ENCODE results near the gene PTGDR2. TPM values are rescaled to one million over a fixed set of nuclear protein-coding genes. Genes with fewer than 3 reads are reported as not detected.

The PTGDR2 gene
- total RNA-seq, 2 experiments from 2014 or later, result 0.23 to 0.38 TPM

GRCh38 chr11:60842668-60843600, 12.8 kb downstream of the PTGDR2 start:
- Mint-ChIP-seq H3K27ac (peak overlapping the region; percentile 94), H3K27me3 (no peaks in the 10 kb centered on the region), H3K4me1 (ENCODE audit: low read depth) (peaks cover 36% of the 10 kb centered on the region), H3K36me3 (ENCODE audit: low read depth) (peaks cover 38% of the 10 kb centered on the region), H3K4me3 (peak overlapping the region; percentile 75), H3K9me3 (no peaks in the 10 kb centered on the region)
- ATAC-seq, result no peak
- CTCF ChIA-PET, result interaction anchor here (2.7 to 5.2 kb wide), 3 partner anchors 12 to 57 kb away, joined by 14 to 51 read pairs (median 18); no protein-coding TSS in a partner anchor
- intact Hi-C loops (cut with micrococcal nuclease), result no loop called here
- peak; percentile 19 for DNase-seq
- TF ChIP-seq, protein P1, sequence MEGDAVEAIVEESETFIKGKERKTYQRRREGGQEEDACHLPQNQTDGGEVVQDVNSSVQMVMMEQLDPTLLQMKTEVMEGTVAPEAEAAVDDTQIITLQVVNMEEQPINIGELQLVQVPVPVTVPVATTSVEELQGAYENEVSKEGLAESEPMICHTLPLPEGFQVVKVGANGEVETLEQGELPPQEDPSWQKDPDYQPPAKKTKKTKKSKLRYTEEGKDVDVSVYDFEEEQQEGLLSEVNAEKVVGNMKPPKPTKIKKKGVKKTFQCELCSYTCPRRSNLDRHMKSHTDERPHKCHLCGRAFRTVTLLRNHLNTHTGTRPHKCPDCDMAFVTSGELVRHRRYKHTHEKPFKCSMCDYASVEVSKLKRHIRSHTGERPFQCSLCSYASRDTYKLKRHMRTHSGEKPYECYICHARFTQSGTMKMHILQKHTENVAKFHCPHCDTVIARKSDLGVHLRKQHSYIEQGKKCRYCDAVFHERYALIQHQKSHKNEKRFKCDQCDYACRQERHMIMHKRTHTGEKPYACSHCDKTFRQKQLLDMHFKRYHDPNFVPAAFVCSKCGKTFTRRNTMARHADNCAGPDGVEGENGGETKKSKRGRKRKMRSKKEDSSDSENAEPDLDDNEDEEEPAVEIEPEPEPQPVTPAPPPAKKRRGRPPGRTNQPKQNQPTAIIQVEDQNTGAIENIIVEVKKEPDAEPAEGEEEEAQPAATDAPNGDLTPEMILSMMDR (IDR thresholded peaks at IDR 0.05), result no peak
- POLR2A ChIA-PET, result interaction anchor here (0.6 to 3.5 kb wide), 6 partner anchors 8 to 550 kb away, joined by 3 to 23 read pairs (median 4); partner anchors contain the start of gene TMEM109

- CTCF ChIA-PET, result interaction anchor here (1.6 to 5.2 kb wide), 4 partner anchors 11 to 58 kb away, joined by 8 to 51 read pairs (median 16); no protein-coding TSS in a partner anchor
- TF ChIP-seq, protein P1 (IDR thresholded peaks at IDR 0.05), result no peak
- POLR2A ChIA-PET, result interaction anchor here (0.6 to 3.5 kb wide), 4 partner anchors 9 to 551 kb away, joined by 3 to 23 read pairs (median 4); no protein-coding TSS in a partner anchor
- peaks cover 31% of the 10 kb centered on the region for H3K36me3 Mint-ChIP-seq (ENCODE audit: low read depth)
- intact Hi-C loops (cut with micrococcal nuclease), result no loop called here
- peak; percentile 98 for ATAC-seq
- peak within 1 kb of the TSS; percentile 94 for H3K27ac Mint-ChIP-seq
- peak; percentile 96 for DNase-seq
- H3K4me1 Mint-ChIP-seq (ENCODE audit: low read depth), result peaks cover 38% of the 10 kb centered on the region
- H3K27me3 Mint-ChIP-seq, result no peaks in the 10 kb centered on the region
- H3K9me3 Mint-ChIP-seq, result no peaks in the 10 kb centered on the region
- H3K4me3 Mint-ChIP-seq, result peak within 1 kb of the TSS; percentile 75
These were observed 13.7 kb downstream of the PTGDR2 start, which contains the start of gene CCDC86 for GRCh38 chr11:60841797-60842667. Gene CCDC86, plus strand, starts transcription at chr11:60842113. Its CDS starts 12 bp downstream, at chr11:60842125.

GRCh38 chr11:60840470-60841430, 15.0 kb downstream of the PTGDR2 start:
- TF ChIP-seq, protein P1 (IDR thresholded peaks at IDR 0.05), result no peak
- H3K27ac Mint-ChIP-seq, result peak overlapping the region; percentile 94
- CTCF ChIA-PET, result interaction anchor here (0.8 to 5.2 kb wide), 4 partner anchors 9 to 59 kb away, joined by 3 to 51 read pairs (median 13); no protein-coding TSS in a partner anchor
- H3K36me3 Mint-ChIP-seq (ENCODE audit: low read depth), result peaks cover 28% of the 10 kb centered on the region
- ATAC-seq (no peak), DNase-seq (no peak)
- H3K9me3 Mint-ChIP-seq, result no peaks in the 10 kb centered on the region
- POLR2A ChIA-PET, result interaction anchor here (0.9 to 3.5 kb wide), 4 partner anchors 51 to 280 kb away, joined by 3 to 23 read pairs (median 6); partner anchors contain the start of gene PRPF19
- no peaks in the 10 kb centered on the region for H3K27me3 Mint-ChIP-seq
- intact Hi-C loops (cut with micrococcal nuclease), result no loop called here
- peaks cover 34% of the 10 kb centered on the region for H3K4me1 Mint-ChIP-seq (ENCODE audit: low read depth)
- peak overlapping the region; percentile 75 for H3K4me3 Mint-ChIP-seq

- H3K4me1 Mint-ChIP-seq (ENCODE audit: low read depth), result peaks cover 14% of the 10 kb centered on the region
- ChIA-PET POLR2A (interaction anchor here (1.1 kb wide), 1 partner anchor 10 kb away, joined by 4 read pairs; no protein-coding TSS in a partner anchor), CTCF (interaction anchor here (1.0 to 1.9 kb wide), 3 partner anchors 50 to 67 kb away, joined by 3 to 13 read pairs (median 4); no protein-coding TSS in a partner anchor)
- TF ChIP-seq, protein P1 (IDR thresholded peaks at IDR 0.05), result no peak
- intact Hi-C loops (cut with micrococcal nuclease), result no loop called here
- DNase-seq (no peak), ATAC-seq (no peak)
- no peak overlapping the region for H3K27ac Mint-ChIP-seq
- peaks cover 5% of the 10 kb centered on the region for H3K36me3 Mint-ChIP-seq (ENCODE audit: low read depth)
- no peaks in the 10 kb centered on the region for H3K9me3 Mint-ChIP-seq
- H3K4me3 Mint-ChIP-seq, result no peak overlapping the region
- H3K27me3 Mint-ChIP-seq, result peaks cover 1% of the 10 kb centered on the region
These were observed 17.6 kb downstream of the PTGDR2 start for GRCh38 chr11:60838132-60838531.
